HG03175 (cell line): Measurements from ENCODE around the gene SUPT16H.

Experiments used
- ATAC-seq: cut with Tn5 transposase; IDR thresholded peaks from one replicate; pipeline ENCODE4 v1.9.1; 2021; ENCODE audit warnings: mild to moderate bottlenecking, moderate library complexity; ENCODE audit not compliant: unreplicated experiment

SUPT16H gene

GRCh38 chr14:21302013-21302835 lies 81.6 kb downstream of the SUPT16H start:
- ATAC-seq, result no peak
